ENCODE measurements around the gene WNK3.

The WNK3 gene

DNA sequence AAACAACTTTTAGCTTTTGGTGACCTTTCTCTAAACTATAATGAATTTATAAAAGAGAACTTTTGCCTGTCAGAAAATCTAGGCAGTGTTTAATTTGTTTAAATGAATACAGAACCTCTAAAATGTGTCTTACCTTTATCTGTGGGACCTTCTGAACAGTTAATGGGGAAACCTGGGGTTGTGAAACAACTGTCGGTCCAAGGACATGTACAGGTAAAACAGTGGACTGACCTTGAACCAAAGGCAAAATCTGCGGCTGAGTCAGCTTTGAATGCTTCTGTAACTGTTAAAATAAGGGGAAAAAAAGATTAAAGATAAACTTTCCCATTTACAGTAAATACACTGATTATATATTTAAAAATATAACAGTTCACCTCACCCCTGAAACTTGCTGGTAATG, 65.1 kb downstream of the WNK3 start:
- in situ Hi-C loops (cut with MboI; ENCODE audit: low pct_unique_long_range_greater_than_20kb, low sequenced_read_pairs, unreplicated experiment), result no loop called here
- TF ChIP-seq, protein P1, sequence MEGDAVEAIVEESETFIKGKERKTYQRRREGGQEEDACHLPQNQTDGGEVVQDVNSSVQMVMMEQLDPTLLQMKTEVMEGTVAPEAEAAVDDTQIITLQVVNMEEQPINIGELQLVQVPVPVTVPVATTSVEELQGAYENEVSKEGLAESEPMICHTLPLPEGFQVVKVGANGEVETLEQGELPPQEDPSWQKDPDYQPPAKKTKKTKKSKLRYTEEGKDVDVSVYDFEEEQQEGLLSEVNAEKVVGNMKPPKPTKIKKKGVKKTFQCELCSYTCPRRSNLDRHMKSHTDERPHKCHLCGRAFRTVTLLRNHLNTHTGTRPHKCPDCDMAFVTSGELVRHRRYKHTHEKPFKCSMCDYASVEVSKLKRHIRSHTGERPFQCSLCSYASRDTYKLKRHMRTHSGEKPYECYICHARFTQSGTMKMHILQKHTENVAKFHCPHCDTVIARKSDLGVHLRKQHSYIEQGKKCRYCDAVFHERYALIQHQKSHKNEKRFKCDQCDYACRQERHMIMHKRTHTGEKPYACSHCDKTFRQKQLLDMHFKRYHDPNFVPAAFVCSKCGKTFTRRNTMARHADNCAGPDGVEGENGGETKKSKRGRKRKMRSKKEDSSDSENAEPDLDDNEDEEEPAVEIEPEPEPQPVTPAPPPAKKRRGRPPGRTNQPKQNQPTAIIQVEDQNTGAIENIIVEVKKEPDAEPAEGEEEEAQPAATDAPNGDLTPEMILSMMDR (IDR thresholded peaks at IDR 0.05; ENCODE audit: extremely low read depth, insufficient read depth, missing control alignments), result no peak
- DNase-seq (ENCODE audit: low spot score), result no peak

DNA sequence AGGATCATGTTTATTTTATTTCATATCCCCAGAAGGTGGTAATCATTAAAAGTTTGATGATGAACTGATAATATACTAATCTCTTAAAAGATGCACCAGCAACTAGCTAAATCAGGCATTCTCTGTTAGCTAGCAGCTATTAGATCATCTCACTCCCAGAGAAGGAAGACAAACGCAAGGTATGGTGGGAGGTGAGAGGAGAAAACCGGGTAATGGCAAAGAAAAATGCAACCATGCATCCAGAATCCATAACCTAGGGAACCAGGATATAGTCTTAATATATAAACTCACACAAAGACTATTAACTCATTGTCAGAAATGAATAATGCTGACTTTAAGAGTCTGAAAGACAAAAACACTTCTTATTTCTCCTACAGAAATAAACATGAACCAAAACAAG, 66.1 kb downstream of the WNK3 start:
- TF ChIP-seq, protein P1 (IDR thresholded peaks at IDR 0.05; ENCODE audit: extremely low read depth, insufficient read depth, missing control alignments), result no peak
- in situ Hi-C loops (cut with MboI; ENCODE audit: low pct_unique_long_range_greater_than_20kb, low sequenced_read_pairs, unreplicated experiment), result no loop called here
- no peak for DNase-seq (ENCODE audit: low spot score)

DNA sequence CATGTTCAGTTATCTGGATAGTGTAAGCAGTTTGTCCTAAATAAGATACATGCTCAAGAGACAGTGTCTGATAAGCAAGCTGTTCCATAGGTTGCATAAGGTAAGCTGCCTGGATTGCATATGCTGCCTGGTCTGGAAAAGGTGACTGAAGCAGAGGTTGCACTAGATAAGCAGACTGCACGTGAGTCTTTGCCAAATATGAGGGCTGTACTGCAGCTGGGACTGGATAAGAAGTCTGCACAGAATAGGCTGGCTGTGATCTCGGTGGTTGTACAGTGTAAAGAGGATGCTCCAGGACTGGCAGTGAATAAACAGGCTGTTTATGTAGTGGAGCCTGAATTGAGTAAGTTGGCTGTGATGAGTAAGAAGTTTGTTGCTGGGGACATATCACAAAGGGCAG, 68.9 kb downstream of the WNK3 start:
- no peak for DNase-seq (ENCODE audit: low spot score)
- in situ Hi-C loops (cut with MboI; ENCODE audit: low pct_unique_long_range_greater_than_20kb, low sequenced_read_pairs, unreplicated experiment), result no loop called here

DNA sequence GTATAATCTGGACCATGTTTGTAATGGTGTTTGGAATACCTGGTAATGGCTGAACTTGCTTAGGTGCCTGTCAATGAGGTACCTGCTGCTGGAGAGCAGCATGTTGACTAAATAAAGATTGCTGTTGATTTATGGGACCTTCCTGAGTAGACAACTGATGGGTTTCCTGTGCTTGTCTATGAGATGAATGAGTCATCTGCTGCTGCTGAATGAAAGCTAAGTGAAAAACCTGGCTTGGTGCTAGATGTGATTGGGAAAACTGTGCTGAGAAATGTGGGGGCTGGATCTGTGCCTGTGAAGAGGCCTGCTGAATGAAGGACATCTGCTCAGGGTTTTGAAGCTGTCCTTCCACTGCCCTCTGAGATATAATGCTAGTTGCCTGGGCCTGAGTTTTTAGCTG, 69.6 kb downstream of the WNK3 start:
- in situ Hi-C loops (cut with MboI; ENCODE audit: low pct_unique_long_range_greater_than_20kb, low sequenced_read_pairs, unreplicated experiment), result no loop called here
- TF ChIP-seq, protein P1 (IDR thresholded peaks at IDR 0.05; ENCODE audit: extremely low read depth, insufficient read depth, missing control alignments), result no peak
- DNase-seq (ENCODE audit: low spot score), result no peak

More for the DNA sequence above, 68.9 kb downstream of the WNK3 start:
- TF ChIP-seq, protein P1 (IDR thresholded peaks at IDR 0.05; ENCODE audit: extremely low read depth, insufficient read depth, missing control alignments), result no peak

DNA sequence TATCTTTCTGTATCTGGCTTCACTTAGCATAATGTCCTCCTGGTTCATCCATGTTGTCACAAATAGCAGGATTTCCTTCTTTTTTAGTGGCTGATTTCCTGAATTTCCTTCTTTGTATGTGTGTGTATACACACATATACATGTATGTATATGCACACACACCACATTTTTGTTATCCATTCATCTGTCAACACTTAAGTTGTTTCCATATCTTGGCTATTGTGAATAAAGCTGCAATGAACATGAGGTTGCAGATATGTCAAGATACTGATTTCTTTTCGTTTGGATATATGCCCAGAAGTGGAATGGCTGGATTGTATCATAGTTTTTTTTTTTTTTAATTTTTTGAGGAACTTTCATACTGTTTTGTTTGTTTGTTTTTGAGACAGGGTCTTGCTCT, 76.2 kb downstream of the WNK3 start:
- in situ Hi-C loops (cut with MboI; ENCODE audit: low pct_unique_long_range_greater_than_20kb, low sequenced_read_pairs, unreplicated experiment), result no loop called here
- DNase-seq (ENCODE audit: low spot score), result no peak
- TF ChIP-seq, protein P1 (IDR thresholded peaks at IDR 0.05; ENCODE audit: extremely low read depth, insufficient read depth, missing control alignments), result no peak

DNA sequence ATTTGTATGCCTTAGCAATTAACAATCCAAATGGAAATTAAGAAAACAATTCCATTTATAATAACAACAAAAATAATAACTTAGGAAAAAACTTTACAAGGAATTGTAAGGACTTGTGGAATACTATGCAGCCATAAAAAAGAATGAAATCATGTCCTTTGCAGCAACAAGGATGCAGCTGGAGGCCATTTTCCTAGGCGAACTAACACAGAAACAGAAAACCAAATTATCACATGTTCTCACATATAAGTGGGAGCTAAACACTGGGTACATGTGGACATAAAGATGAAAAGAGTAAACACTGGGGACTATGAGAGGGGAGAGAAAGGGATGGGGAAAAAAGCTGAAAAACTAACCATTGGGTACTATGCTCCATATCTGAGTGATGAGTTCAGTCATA, 77.4 kb downstream of the WNK3 start:
- TF ChIP-seq, protein P1 (IDR thresholded peaks at IDR 0.05; ENCODE audit: extremely low read depth, insufficient read depth, missing control alignments), result no peak
- DNase-seq (ENCODE audit: low spot score), result no peak
- in situ Hi-C loops (cut with MboI; ENCODE audit: low pct_unique_long_range_greater_than_20kb, low sequenced_read_pairs, unreplicated experiment), result no loop called here

DNA sequence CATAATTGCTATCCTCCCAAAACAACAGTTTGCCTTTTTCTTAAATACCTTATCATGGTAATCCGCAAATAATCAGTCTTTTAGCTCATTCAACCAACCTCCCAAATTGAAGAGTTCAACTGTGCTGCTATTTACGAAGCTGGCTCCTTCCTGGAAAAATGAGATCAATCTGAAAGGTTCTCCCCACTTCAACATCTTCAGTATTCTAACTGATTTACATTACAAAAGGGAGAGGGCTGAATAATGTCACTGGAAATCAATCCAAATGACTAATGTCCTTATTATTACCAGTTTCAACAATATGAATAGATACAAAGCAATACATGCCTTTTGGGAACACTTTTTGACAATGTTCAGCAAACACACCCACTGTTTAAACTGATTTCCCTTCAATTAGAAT, 86.2 kb downstream of the WNK3 start:
- in situ Hi-C loops (cut with MboI; ENCODE audit: low pct_unique_long_range_greater_than_20kb, low sequenced_read_pairs, unreplicated experiment), result no loop called here
- DNase-seq (ENCODE audit: low spot score), result no peak
- TF ChIP-seq, protein P1 (IDR thresholded peaks at IDR 0.05; ENCODE audit: extremely low read depth, insufficient read depth, missing control alignments), result no peak

All from GM13977 (cell line).